Spinal cord (tissue), 10 donors: ENCODE measurements around the gene FRMD3. TPM values are rescaled to one million over a fixed set of nuclear protein-coding genes. Genes with fewer than 3 reads are reported as not detected.

Source experiments
- DNase-seq, 6 donors: peaks; one replicate each; pipeline versions ENCODE4 v3.0.0 to v3.0.0-alpha.2; 2013 to 2015; ENCODE audit warnings: low spot score in 6 of 6, low read depth in 4 of 6
- H3K27ac ChIP-seq: one replicate; pipeline ENCODE4 v1.5.1; 2013; ENCODE audit warnings: low read depth, low read length, control low read depth
- H3K27me3 ChIP-seq: one replicate; pipeline ENCODE4 v1.6.1; 2013; ENCODE audit warnings: low read length; ENCODE audit not compliant: control insufficient read depth, insufficient read depth
- H3K36me3 ChIP-seq: one replicate; pipeline ENCODE4 v1.6.1; 2013; ENCODE audit warnings: low read length; ENCODE audit not compliant: control insufficient read depth, insufficient read depth
- H3K4me1 ChIP-seq: one replicate; pipeline ENCODE4 v1.6.1; 2013; ENCODE audit warnings: low read length; ENCODE audit not compliant: control insufficient read depth, insufficient read depth
- H3K4me3 ChIP-seq: one replicate; pipeline ENCODE4 v1.5.1; 2013; ENCODE audit warnings: low read depth, low read length, control low read depth
- H3K9me3 ChIP-seq: one replicate; pipeline ENCODE4 v1.6.1; 2013; ENCODE audit warnings: low read length; ENCODE audit not compliant: control insufficient read depth, insufficient read depth
- WGBS: methylation state at CpG from one replicate; pipeline ENCODE4 v1.1.5; 2013; ENCODE audit warnings: missing lambda C conversion rate; ENCODE audit not compliant: insufficient coverage; 5-methylcytosine and 5-hydroxymethylcytosine counted together
- polyA plus RNA-seq, 2 donors: library from polyadenylated mRNA; unstranded; fragments of 120-200 nt; gene quantifications; one replicate each; pipeline ENCODE4 v1.2.1, GENCODE V29; 2013; ENCODE audit not compliant: insufficient read length in 2 of 2
- total RNA-seq, 2 donors: library from RNA; depleted of rRNA in 1 of 2; stranded (reverse); fragments of 120-200 nt in 1 of 2; fragments of >200 nt in 1 of 2; gene quantifications; one replicate each; pipeline versions ENCODE4 v1.2.3 to v1.2.4, GENCODE V29; 2013 to 2014
- donor health status: healthy.

Gene FRMD3
- total and polyA plus RNA-seq, 4 donors, result 12.6 to 26.8 (median 16.5) TPM

DNA sequence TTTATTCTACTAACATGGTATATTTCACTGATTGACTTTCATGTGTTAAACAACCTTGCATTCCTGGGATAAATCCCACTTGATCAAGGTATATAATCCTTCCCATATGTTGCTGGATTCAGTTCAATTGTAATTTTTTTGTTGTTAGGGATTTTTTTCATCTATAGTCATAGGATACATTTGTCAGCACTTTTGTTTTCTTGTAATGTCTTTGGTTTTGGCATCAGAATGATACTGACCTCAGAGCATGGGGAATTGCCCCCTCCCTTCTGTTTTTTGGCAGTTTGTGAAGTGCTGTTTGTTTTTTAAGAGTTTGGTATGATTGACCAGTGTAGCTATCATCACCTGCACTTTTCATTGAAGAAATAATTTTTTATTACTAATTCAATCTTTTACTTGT lies 298.5 kb downstream of the FRMD3 start:
- Histone ChIP-seq H3K9me3 (no peaks in the 10 kb centered on the region), H3K4me3 (no peak overlapping the region)
- no peak for DNase-seq

DNA sequence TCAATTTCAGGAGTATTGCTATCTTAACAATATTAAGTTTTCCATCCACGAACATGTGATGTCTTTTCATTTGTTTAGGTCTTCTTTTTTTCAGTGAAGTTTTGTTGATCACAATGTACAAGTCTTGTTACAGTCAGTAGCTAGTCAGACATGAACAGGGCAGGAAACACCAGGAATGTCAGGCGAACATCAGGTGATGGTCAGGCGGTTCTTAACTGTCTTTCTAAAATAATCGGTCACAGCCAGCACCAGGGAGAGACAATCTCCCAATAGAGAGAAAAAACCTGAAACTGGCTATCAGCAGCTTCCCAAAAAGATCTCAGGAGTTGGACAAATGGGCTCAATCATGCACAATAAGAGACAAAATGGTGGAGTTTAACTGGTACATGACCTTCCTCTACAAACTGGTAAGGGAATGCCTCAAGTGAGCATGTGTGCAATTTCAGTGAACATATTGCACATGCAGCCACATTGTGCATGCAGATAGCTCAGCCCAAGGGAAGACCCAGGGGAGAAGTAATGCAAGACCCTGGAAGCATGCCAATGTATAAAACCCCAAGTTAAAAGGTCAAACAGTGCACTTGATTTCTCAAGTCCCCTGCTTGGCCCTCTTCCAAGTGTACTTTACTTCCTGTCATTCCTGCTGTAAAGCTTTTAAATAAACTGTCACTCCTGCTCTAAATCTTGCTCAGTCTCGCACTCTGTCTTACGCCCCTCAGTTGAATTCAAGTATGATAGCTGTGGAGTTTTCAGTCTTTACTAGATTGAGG lies 299.1 kb downstream of the FRMD3 start:
- Histone ChIP-seq H3K27me3 (no peaks in the 10 kb centered on the region), H3K4me1 (no peaks in the 10 kb centered on the region), H3K36me3 (peaks cover 4% of the 10 kb centered on the region), H3K4me3 (no peak overlapping the region), H3K27ac (no peak overlapping the region), H3K9me3 (no peaks in the 10 kb centered on the region)
- 100% methylated on average over 2 of the region's 6 CpGs for WGBS
- DNase-seq, result peak in 1 of 6 donors; percentile 10

More for the DNA sequence above, 298.5 kb downstream of the FRMD3 start:
- peaks cover 4% of the 10 kb centered on the region for H3K36me3 ChIP-seq
- H3K27me3 ChIP-seq, result no peaks in the 10 kb centered on the region
- H3K4me1 ChIP-seq, result no peaks in the 10 kb centered on the region
- H3K27ac ChIP-seq, result no peak overlapping the region

DNA sequence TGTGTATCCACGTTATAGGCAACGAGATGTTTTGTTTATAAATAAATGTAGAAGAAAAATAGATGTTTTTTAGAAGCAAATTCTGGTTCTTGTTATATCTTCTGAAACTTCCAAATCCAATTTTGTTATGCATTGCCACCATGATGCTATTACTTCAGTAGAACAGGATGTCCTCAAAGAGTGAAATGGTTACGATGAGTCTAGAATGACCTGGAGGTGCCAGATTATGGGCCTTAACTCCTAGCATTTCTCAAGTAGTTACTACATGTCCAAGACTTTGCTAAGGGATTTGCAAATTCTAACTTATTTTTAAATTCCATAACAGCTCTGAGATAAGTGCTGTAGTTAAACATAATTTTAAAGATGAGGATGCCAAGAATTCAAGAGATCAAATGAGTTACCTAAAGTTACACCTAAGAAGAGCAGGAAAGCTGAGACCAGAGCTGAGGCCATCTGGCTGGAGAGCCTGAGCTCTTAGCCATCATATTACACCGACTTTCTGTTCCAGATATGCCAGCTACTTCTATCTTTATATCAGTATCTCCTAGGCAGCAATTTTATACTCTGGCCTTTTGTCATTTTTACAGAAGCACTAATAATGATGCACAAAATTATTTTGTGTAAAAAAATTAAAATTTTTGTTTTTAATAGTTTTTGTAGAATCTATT lies 302.0 kb downstream of the FRMD3 start:
- no CpG with 5 or more reads among the region's 4 CpGs for WGBS
- Histone ChIP-seq H3K4me1 (no peaks in the 10 kb centered on the region), H3K27ac (no peak overlapping the region), H3K4me3 (no peak overlapping the region), H3K27me3 (no peaks in the 10 kb centered on the region), H3K36me3 (no peaks in the 10 kb centered on the region), H3K9me3 (no peaks in the 10 kb centered on the region)
- no peak for DNase-seq

DNA sequence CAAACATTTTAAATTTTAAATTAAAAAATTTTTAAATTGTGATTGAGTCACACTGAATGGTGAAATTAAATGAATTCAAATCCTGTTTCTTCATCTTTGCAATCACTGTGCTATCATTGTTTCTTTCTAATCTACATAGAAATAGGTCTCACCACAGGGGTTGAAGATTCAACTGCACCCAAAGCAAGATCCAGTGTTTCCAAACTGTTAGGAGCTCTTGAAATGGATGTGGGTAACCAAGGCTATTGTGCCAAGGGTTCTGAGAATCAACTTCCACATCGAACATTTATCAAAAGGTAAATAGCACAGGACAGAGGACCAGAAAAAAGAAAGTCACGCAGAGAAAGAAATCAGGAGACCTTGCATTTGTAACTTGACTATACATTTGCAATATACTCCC lies 302.7 kb downstream of the FRMD3 start:
- DNase-seq, result no peak
- H3K4me3 ChIP-seq, result no peak overlapping the region
- no peaks in the 10 kb centered on the region for H3K4me1 ChIP-seq
- no CpG with 5 or more reads among the region's 2 CpGs for WGBS
- no peaks in the 10 kb centered on the region for H3K27me3 ChIP-seq
- no peak overlapping the region for H3K27ac ChIP-seq
- H3K9me3 ChIP-seq, result no peaks in the 10 kb centered on the region
- no peaks in the 10 kb centered on the region for H3K36me3 ChIP-seq

DNA sequence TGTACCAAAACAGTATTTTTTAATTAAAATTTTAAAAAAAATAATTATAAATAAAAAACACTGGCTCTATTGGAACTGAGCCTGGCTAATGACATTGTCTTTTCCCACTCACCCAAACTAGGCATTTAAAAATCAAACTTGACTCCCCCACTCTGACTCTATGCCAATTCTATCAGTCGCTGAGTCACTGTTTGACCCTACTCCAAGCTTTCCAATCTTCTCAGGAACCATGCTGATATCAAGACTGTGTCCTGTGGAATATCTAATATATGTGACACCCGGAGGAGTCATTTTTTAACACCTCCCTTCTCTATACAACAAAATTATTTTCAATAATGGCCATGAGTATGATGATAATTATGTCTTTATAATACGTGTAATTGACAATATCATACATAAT lies 303.7 kb downstream of the FRMD3 start:
- H3K9me3 ChIP-seq, result no peaks in the 10 kb centered on the region
- no peaks in the 10 kb centered on the region for H3K36me3 ChIP-seq
- no peaks in the 10 kb centered on the region for H3K4me1 ChIP-seq
- no peak overlapping the region for H3K27ac ChIP-seq
- WGBS, result no CpG with 5 or more reads among the region's 3 CpGs
- no peaks in the 10 kb centered on the region for H3K27me3 ChIP-seq
- DNase-seq, result no peak
- H3K4me3 ChIP-seq, result no peak overlapping the region

DNA sequence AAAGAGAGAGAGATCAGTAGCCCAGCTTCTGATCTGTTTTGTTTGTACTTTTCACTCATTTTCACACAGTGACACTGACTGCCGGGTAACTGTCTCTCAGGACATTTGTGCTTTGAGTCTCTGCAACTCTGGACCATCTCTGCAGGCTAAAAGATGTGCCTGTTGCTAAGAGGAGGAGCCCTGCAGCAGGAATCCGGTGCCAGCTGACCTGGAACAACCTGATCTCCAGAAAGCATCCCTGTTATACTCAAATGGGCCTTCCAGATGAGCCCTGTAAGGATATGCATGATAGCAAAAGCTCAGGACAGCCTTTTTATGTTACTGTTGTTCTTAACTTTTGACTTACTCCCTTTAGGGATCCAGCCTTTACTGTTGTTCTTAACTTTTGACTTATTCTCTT lies 304.6 kb downstream of the FRMD3 start:
- Histone ChIP-seq H3K4me3 (no peak overlapping the region), H3K27ac (no peak overlapping the region), H3K36me3 (no peaks in the 10 kb centered on the region), H3K4me1 (no peaks in the 10 kb centered on the region), H3K9me3 (no peaks in the 10 kb centered on the region), H3K27me3 (no peaks in the 10 kb centered on the region)
- 40% methylated on average over 1 of the region's 2 CpGs for WGBS
- DNase-seq, result no peak

DNA sequence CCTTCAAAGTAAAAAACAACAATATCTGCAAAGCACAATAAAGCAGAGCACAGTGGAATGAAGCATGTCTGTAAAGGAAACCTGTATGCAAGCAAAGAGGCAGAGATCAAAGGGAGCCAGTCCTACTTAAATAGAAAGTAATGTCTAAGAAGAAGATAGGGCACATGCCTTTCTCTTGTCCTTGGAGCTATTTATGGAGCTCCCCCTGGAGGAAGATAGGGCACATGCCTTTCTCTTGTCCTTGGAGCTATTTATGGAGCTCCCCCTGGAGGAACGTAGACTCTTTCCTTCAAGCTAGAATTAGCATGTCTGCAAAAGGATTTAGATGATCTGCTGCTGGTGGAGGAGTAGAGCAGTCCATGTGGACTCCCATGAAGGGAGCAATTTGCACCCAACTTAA lies 307.2 kb downstream of the FRMD3 start:
- Histone ChIP-seq H3K4me3 (no peak overlapping the region), H3K27me3 (no peaks in the 10 kb centered on the region), H3K9me3 (no peaks in the 10 kb centered on the region), H3K27ac (no peak overlapping the region), H3K4me1 (no peaks in the 10 kb centered on the region), H3K36me3 (no peaks in the 10 kb centered on the region)
- no peak for DNase-seq
- WGBS, result 83% methylated on average over 1 of the region's 1 CpG

DNA sequence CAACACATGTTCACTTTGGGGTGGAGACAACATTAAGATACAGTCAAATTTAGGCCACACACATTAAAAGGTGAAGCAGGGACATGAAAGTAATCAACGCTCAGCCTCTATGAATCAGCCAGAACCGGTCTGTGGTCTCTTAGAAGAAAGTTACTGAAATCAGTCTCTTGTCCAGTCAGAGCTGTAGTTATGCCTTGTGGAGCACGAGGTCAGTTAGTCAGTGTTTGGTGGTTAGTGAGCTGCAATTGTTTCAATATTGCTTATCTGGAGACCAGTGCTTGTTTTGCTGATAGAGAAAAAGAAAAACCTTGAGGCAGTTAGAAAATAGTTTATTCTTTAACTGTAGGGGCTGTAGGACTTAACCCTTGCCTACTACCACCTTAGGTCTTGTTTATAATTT lies 317.5 kb downstream of the FRMD3 start:
- H3K4me3 ChIP-seq, result no peak overlapping the region
- H3K27me3 ChIP-seq, result no peaks in the 10 kb centered on the region
- no peak overlapping the region for H3K27ac ChIP-seq
- H3K9me3 ChIP-seq, result no peaks in the 10 kb centered on the region
- 52% methylated on average over 3 of the region's 3 CpGs for WGBS
- DNase-seq, result peak in 1 of 6 donors; percentile 26
- no peaks in the 10 kb centered on the region for H3K36me3 ChIP-seq
- H3K4me1 ChIP-seq, result peaks cover 8% of the 10 kb centered on the region

DNA sequence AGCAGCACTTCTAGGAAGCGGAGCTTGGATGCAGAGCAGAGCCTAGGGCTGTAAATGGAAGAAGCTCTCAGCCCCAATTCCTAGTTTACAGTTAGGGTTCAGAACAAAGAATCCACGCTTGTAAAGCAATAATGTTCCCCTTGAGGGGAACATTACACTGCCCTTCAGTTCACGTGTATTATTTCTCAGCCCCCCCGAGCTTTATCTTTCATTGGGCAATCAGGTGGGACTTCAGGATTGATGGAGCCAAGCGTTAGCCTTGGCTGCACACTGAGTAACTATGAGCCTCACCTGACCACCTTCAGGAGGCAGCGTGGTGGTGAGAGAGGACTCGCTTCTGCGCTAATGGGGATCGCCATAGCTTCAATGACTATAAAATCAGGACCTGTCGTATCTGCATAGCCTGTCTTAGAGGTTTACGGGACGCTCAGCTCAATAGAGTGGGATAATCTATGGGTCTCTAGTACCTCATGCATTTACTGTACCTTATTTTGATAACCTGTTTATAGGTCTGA lies 318.2 kb downstream of the FRMD3 start:
- WGBS, result 29% methylated on average over 10 of the region's 12 CpGs
- Histone ChIP-seq H3K4me3 (peak overlapping the region; percentile 77), H3K4me1 (peaks cover 8% of the 10 kb centered on the region), H3K36me3 (no peaks in the 10 kb centered on the region), H3K27me3 (no peaks in the 10 kb centered on the region), H3K9me3 (no peaks in the 10 kb centered on the region), H3K27ac (peak overlapping the region; percentile 84)
- DNase-seq, result peak in 1 of 6 donors; percentile 81
